AG09309 (cell line): Measurements from ENCODE around the gene SYCE1.
"Not testable (repeated sequence)": the region's sequence is repeated elsewhere in the genome, so short reads cannot be mapped to it uniquely, and the experiment has no call there.

Source experiments
- DNase-seq: peaks from one replicate; pipeline ENCODE4 v3.0.0-alpha.2; 2010; ENCODE audit warnings: low read depth
- H3K4me3 ChIP-seq: 2 replicates; pipeline ENCODE4 v1.5.1; 2011; ENCODE audit warnings: mild to moderate bottlenecking, low read depth, low read length, moderate library complexity; ENCODE audit not compliant: control insufficient read depth
- CTCF ChIP-seq: IDR thresholded peaks from 2 replicates; pipeline ENCODE4 v1.5.1; 2011; ENCODE audit warnings: mild to moderate bottlenecking, low read depth, low read length, inconsistent platforms; ENCODE audit not compliant: insufficient read depth, control insufficient read depth; ENCODE audit errors: missing control alignments

SYCE1 gene

GRCh38 chr10:133554600-133554999, 10.8 kb downstream of the SYCE1 start:
- DNase-seq: no peak
- no peak overlapping the region for H3K4me3 ChIP-seq
- TF ChIP-seq CTCF: no peak

- no peak overlapping the region for H3K4me3 ChIP-seq
- DNase-seq: no peak
Measured at GRCh38 chr10:133544506-133544905, 20.9 kb downstream of the SYCE1 start.

GRCh38 chr10:133541441-133541975, 23.9 kb downstream of the SYCE1 start:
- DNase-seq, H3K4me3 ChIP-seq: not testable (repeated sequence)

More at GRCh38 chr10:133544506-133544905, 20.9 kb downstream of the SYCE1 start:
- TF ChIP-seq CTCF: no peak

GRCh38 chr10:133537546-133538545, 27.5 kb downstream of the SYCE1 start:
- no peak for TF ChIP-seq CTCF
- H3K4me3 ChIP-seq: no peak overlapping the region

GRCh38 chr10:133536198-133536597, 29.2 kb downstream of the SYCE1 start:
- no peak overlapping the region for H3K4me3 ChIP-seq
- DNase-seq: no peak
- TF ChIP-seq CTCF: no peak

More at GRCh38 chr10:133537546-133538545, 27.5 kb downstream of the SYCE1 start:
- DNase-seq: no peak

GRCh38 chr10:133534417-133534816, 31.0 kb downstream of the SYCE1 start:
- DNase-seq: no peak
- H3K4me3 ChIP-seq: no peak overlapping the region
- TF ChIP-seq CTCF: no peak

GRCh38 chr10:133532871-133533270, 32.5 kb downstream of the SYCE1 start:
- no peak for DNase-seq
- no peak overlapping the region for H3K4me3 ChIP-seq
- TF ChIP-seq CTCF: no peak
